Left forelimb (tissue), 1 donor: Measurements from ENCODE around the gene FAM90A26.
A peak's percentile ranks its signal among the peaks of the same experiment; 100 is the strongest.
"Not testable (repeated sequence)": the region's sequence is repeated elsewhere in the genome, so short reads cannot be mapped to it uniquely, and the experiment has no call there.

Experiments
- DNase-seq: peaks from one replicate; pipeline ENCODE4 v3.0.0-alpha.2; 2018; ENCODE audit warnings: low spot score

FAM90A26 gene, protein sequence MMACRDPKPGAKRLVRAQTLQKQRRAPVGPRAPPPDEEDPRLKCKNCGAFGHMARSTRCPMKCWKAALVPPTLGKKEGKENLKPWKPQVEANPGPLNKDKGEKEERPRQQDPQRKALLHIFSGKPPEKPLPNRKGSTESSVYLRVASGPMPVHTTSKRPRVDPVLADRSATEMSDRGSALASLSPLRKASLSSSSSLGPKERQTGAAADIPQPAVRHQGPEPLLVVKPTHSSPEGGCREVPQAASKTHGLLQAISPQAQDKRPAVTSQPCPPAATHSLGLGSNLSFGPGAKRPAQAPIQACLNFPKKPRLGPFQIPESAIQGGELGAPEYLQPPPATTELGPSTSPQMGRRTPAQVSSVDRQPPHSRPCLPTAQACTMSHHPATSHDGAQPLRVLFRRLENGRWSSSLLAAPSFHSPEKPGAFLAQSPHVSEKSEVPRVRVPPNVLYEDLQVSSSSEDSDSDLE

GRCh38 chr4:9169791-9170459 is at the start of gene FAM90A26:
TSS of gene FAM90A26 (plus strand) at chr4:9170409. CDS start at chr4:9173173, 2,764 bp downstream.
- DNase-seq: not testable (repeated sequence)

DNA sequence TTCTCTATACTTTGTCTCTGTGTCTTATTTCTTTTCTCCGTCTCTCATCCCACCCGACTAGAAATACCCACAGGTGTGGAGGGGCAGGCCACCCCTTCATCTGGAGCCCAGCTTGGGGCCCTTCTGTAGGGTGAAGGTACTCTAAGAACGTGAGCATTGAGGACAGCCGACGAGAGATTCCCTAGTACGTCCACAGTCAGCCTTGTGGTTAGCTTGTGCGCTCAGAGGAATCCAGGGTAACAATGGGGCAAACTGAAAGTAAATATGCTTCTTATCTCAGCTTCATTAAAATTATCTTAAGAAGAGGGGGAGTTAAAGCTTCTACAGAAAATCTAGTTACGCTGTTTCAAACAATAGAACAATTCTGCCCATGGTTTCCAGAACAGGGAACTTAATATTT is 47.5 kb upstream of the FAM90A26 start:
- DNase-seq: not testable (repeated sequence)

DNA sequence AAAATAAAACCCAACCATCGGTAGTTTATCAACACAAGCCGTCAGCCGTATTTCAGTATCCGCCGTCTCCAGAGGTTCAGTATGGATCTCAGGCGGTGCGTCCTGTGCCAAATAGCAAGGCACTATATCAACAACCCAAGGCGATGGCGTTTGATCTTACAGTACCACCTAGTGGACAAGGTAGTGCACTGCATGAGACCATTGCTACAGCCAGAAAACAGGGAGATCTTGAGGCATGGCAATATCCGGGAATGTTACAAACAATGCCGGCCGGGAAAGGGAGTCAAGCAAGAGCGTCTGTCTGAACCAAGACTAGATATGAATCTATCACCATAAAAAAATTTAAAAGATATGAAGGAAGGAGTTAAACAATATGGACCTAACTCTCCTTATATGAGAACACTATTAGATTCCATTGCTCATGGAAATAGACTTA is 46.6 kb upstream of the FAM90A26 start:
- not testable (repeated sequence) for DNase-seq

DNA sequence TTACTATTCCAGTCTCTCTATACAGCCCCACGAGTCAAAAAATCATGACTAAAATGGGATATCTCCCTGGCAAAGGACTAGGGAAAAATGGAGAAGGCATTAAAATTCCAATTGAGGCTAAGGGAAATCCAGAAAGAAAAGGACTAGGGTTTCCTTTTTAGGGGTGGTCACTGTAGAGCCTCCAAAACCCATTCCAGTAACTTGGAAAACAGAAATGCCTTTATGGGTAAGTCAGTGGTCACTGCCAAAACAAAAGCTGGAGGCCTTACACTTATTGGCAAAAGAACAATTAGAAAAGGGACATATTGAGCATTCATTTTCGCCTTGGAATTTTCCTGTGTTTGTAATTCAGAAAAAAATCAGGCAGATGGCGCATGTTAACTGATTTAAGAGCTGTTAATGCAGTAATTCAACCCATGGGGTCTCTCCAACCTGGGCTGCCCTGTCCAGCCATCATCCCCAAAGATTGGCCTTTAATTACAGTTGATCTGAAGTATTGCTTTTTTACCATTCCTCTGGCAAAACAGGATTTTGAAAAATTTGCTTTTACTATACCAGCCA is 44.5 kb upstream of the FAM90A26 start:
- DNase-seq: not testable (repeated sequence)

DNA sequence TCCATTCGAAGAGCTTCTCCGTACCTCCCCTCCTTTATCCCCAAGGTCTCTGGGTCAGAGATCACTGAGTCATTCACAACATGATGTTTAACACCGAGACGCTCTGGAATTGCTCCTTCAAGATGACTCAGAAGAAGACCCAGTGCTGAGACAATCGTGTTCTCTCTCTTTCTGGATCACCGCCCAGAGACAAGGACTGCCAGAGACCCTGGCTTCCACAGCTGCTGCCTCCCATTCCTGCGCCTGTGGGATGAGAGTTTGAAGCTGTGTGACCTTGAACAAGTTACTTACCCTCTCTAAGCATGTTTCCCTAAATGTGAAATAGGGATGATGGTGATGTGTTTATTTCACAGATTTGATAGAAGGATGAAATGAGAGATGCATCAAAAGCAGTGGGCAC is 38.8 kb upstream of the FAM90A26 start:
- DNase-seq: not testable (repeated sequence)

DNA sequence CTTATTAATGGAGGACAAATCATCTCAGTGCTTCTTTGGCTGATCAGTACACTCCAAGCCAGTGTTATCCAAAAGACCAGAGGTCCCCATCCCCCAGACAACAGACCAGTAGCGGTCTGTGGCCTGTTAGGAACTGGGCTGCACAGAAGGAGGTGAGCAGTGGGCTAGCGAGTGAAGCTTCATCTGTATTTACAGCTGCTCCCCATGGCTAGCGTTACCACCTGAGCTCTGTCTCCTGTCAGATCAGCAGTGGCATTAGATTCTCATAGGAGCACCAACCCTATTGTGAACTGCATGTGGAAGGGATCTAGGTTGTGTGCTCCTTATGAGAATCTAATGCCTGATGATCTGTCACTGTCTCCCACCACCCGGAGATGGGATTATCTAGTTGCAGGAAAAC is 37.4 kb upstream of the FAM90A26 start:
- DNase-seq: not testable (repeated sequence)

- DNase-seq: not testable (repeated sequence)
Measured at GRCh38 chr4:9134011-9134410, 36.2 kb upstream of the FAM90A26 start.

- DNase-seq: not testable (repeated sequence)
Measured at GRCh38 chr4:9134556-9134955, 35.7 kb upstream of the FAM90A26 start.

DNA sequence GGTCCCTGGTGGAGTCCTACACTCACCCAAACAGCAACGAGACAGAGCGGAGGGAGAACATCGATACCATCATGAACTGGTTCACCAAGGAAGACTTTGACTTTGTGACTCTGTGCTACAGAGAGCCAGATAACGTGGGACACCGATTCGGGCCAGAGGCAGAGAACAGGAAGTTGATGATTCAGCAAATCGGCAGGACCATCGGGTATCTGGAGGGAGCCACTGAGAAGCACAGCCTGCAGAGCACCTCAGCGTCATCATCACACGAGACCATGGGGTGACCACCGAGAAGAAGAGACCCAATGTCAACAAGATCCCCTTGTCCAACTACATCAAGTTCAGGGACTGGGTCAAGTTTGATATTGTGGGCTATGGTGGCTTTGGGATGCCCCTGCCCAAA is 29.2 kb upstream of the FAM90A26 start:
- DNase-seq: not testable (repeated sequence)

DNA sequence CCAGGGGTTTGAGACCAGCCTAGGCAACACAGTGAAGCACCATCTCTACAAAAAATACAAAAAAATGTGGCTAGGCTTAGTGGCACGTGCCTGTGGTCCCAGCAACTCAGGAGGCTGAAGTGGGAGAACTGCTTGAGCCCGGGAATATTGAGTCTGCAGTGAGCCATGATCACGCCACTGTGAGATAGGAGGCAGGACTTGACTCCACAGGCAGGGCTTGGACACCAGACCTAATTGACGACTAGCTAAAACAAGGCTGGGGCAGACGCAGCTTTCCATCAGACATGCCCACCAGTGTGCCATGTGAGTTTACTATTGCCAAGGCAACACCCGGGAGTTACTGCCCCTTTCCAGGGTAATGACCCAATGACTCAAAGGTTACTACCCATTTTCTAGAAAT is 27.4 kb upstream of the FAM90A26 start:
- DNase-seq: not testable (repeated sequence)

GRCh38 chr4:9143421-9144080 is 26.7 kb upstream of the FAM90A26 start:
- no peak for DNase-seq

- no peak for DNase-seq
Measured at GRCh38 chr4:9146967-9147366, 23.2 kb upstream of the FAM90A26 start.

GRCh38 chr4:9147368-9147767 is 22.8 kb upstream of the FAM90A26 start:
- DNase-seq: not testable (repeated sequence)

DNA sequence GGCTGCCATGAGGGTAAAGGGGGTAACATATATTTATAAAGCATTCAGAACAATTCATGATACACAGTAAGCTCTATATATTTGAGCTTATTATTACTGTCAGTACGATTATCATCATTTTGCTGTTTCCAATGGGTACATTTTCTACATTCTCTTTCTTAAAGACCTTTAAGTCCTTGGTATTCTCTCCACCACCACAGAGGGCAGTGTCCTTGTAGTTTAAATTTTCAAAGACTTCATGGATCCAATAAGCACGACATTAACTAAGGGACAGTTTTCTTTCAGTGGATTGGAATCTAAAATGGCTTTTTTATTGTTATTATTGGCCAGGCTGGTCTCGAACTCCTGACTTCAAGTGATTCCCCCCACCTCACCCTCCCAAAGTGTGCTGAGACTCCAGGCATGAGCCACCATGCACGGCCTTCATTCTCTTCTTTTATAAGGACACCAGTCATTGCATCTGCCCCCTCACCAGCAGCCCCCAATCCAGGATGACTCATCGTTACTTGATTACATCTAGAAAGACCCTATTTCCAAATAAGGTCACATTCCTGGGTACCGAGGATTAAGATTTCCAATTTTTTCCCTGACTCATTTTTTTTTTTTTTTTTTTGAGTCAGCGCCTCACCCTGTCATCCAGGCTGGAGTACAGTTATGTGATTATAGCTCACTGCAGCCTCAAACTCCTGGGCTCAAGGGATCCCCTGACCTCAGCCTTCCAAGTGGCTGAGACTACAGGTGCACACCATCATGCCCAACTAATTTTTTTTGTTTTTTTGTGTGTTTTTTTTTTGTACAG is 21.4 kb upstream of the FAM90A26 start:
- not testable (repeated sequence) for DNase-seq

- DNase-seq: not testable (repeated sequence)
Measured at GRCh38 chr4:9151809-9152179, 18.4 kb upstream of the FAM90A26 start.

DNA sequence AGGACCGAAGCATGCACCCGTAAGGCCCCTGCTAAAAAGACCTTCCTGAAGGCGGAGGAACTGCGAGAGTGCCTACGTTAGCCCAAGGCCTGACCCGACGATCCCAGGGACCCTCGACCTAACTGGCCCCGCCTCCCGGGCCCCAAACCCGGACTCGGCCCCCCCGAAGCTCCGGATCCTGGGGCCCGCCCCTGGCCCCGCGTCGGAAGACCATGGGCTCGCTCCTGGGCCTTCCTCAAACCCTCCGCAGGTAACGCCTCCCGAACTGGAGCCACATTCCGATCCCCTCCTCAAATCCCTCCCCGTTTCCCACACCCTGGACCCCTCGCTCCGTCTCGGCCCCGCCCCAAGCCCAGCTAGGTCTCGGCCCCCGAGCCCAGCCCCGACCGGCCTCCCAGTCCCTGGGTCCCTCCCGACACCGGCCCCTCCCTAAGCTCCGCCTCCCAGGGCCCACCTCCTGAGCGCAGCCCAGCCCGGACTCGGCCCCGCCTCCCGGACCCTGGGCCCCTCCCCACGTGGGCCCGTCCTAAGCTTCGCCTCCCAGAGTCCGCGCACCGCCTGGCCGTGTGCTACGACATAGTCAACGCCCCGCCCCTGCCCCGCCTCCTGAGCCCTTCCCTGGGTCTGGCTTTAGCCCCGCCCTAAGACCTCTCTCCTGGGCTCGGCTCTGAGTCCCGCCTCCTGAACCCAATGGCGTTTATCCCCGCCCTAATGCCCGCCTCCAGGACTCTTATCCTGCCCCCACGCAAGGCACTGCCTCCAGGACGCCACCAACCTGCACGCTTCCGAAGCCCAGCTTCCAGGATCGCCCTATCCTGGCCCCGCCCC is 17.8 kb upstream of the FAM90A26 start:
- DNase-seq: peak; percentile 94

DNA sequence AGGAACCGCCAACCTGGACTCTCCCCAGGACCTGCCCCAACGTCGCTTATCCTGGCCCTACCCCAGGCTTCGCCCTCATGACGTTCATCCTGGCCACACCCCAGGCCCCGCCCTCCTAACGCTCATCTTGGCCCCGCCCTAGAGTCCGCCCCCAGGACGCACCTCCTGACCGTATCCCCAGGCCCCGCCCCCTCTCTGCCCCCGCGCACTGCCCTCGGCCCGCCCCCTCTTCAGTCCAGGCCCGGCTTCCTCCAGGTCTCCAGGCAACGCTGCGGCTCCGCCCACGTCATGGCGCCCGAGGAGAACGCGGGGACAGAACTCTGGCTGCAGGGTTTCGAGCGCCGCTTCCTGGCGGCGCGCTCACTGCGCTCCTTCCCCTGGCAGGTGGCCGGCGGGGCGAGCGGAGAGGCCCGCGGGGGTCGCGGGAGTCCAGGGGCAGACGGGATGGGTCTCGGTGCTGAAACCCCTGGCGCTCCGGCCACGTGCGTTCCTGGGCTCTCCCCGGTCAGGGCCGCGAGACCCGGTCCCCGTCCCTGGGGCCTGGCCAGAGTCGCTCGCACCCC is 17.1 kb upstream of the FAM90A26 start:
- peak; percentile 100 for DNase-seq

DNA sequence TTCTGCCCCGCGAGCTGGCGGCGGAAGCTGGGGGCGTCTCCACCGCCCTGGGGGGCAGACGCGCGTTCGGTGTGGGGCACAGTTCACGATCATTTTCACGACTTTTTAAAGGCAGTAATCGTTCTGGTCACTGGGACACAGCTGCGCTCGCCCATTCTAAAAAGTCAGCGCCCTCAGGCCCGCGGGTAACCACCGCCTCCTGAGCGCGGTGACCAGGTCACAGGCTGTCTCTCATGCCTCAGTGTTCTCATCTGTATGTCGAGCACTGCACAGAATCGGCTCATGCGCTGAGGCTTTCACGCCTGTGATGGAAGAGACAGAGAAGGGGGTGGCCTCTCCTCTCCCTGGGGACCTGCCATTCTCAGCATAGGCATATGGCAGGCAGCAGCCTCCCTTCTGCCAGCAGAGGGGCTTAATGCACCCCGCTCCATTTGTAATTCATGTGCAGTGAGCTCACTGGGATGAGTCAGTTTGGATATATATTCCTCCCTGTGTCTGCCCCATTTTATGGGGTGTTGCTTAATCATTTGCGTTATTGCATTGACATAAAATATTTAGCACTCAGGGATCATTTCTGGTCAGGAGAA is 16.5 kb upstream of the FAM90A26 start:
- DNase-seq: not testable (repeated sequence)

DNA sequence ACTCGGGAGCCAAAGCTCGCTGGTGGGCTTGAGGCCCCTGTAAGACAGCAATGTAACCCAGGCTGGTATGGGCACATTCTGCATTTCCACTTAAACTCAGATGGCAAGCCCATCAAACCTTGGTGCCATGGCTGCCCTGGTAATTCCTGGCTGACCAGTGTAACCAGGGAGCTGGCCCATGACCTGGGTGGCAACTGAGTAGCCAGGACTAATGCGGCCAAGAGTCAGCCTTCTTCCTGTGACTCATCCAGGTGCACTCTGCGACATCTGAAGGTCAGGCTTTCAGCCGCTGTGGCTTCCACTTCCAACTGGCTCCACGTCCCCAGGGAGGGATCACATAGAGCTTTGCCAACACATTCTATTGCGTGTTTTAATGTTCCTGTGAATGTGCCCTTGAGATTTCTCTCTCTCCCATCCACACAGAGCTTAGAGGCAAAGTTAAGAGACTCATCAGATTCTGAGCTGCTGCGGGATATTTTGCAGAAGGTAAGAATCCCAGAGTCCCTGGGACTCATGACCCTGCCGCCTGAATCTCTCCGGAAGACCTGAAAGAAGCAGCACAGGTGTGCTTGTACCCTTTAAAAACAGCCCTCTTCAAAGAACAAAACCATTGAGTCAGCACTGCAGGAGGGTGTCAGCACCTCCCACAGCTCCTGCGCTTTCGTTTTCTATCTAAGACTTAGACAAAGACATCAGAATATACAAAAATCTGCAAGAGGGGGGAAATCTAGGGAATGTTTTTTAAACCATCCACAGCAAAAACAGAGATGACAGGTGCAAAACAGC is 14.9 kb upstream of the FAM90A26 start:
- DNase-seq: not testable (repeated sequence)
